ENCODE measurements around the gene PEF1.

The PEF1 gene

GRCh38 chr1:31644560-31645273 lies at the start of gene PEF1:
PEF1 (minus strand) TSS chr1:31644876; CDS start chr1:31644864, 12 bp downstream.
- DNase-seq (ENCODE audit: low read depth) = peak; percentile 98

- no peak for DNase-seq (ENCODE audit: low read depth)
These were observed 48.6 kb upstream of the PEF1 start for GRCh38 chr1:31693231-31693630.

- DNase-seq (ENCODE audit: low read depth) = no peak
These were observed 47.3 kb upstream of the PEF1 start for GRCh38 chr1:31691951-31692350.

GRCh38 chr1:31691446-31691845 lies 46.8 kb upstream of the PEF1 start:
- no peak for DNase-seq (ENCODE audit: low read depth)

- no peak for DNase-seq (ENCODE audit: low read depth)
These were observed 46.2 kb upstream of the PEF1 start for GRCh38 chr1:31690921-31691320.

GRCh38 chr1:31689854-31690253 lies 45.2 kb upstream of the PEF1 start:
- no peak for DNase-seq (ENCODE audit: low read depth)

- DNase-seq (ENCODE audit: low read depth) = no peak
These were observed 44.7 kb upstream of the PEF1 start for GRCh38 chr1:31689379-31689778.

GRCh38 chr1:31688233-31688918 lies 43.7 kb upstream of the PEF1 start:
- DNase-seq (ENCODE audit: low read depth) = no peak

GRCh38 chr1:31687601-31688000 lies 42.9 kb upstream of the PEF1 start:
- no peak for DNase-seq (ENCODE audit: low read depth)

GRCh38 chr1:31685795-31686194 lies 41.1 kb upstream of the PEF1 start:
- DNase-seq (ENCODE audit: low read depth) = no peak

GRCh38 chr1:31683997-31684396 lies 39.3 kb upstream of the PEF1 start:
- DNase-seq (ENCODE audit: low read depth) = no peak

GRCh38 chr1:31681415-31681814 lies 36.7 kb upstream of the PEF1 start:
- DNase-seq (ENCODE audit: low read depth) = no peak

- no peak for DNase-seq (ENCODE audit: low read depth)
These were observed 35.1 kb upstream of the PEF1 start for GRCh38 chr1:31679676-31680230.

GRCh38 chr1:31679091-31679490 lies 34.4 kb upstream of the PEF1 start:
- DNase-seq (ENCODE audit: low read depth) = no peak

GRCh38 chr1:31678681-31679080 lies 34.0 kb upstream of the PEF1 start:
- no peak for DNase-seq (ENCODE audit: low read depth)

- DNase-seq (ENCODE audit: low read depth) = no peak
These were observed 33.3 kb upstream of the PEF1 start for GRCh38 chr1:31677949-31678348.

GRCh38 chr1:31677401-31677800 lies 32.7 kb upstream of the PEF1 start:
- DNase-seq (ENCODE audit: low read depth) = no peak

GRCh38 chr1:31675756-31676155 lies 31.1 kb upstream of the PEF1 start:
- DNase-seq (ENCODE audit: low read depth) = no peak

GRCh38 chr1:31675161-31675560 lies 30.5 kb upstream of the PEF1 start:
- DNase-seq (ENCODE audit: low read depth) = no peak

- no peak for DNase-seq (ENCODE audit: low read depth)
These were observed 29.9 kb upstream of the PEF1 start for GRCh38 chr1:31674626-31675025.

- no peak for DNase-seq (ENCODE audit: low read depth)
These were observed 28.8 kb upstream of the PEF1 start for GRCh38 chr1:31673433-31673832.

GRCh38 chr1:31672986-31673385 lies 28.3 kb upstream of the PEF1 start:
- no peak for DNase-seq (ENCODE audit: low read depth)

- DNase-seq (ENCODE audit: low read depth) = no peak
These were observed 27.0 kb upstream of the PEF1 start for GRCh38 chr1:31671561-31672201.

Measured in stimulated activated CD8-positive, alpha-beta memory T cell treated with anti-CD3 and anti-CD28 coated beads, Interleukin-12 subunit alpha, Interleukin-12 subunit beta, amount 100 ng/mL, for 4 hours (primary cell).